DMS153 treated with DMSO at 0.1 percent for 48 hours (cell line): ENCODE measurements around the gene YBX2.

ENCODE experiments used
- DNase-seq: peaks from one replicate; lab custom pipeline; 2025; ENCODE audit not compliant: unreplicated experiment; lab: John Stamatoyannopoulos, UW

Gene YBX2

DNA sequence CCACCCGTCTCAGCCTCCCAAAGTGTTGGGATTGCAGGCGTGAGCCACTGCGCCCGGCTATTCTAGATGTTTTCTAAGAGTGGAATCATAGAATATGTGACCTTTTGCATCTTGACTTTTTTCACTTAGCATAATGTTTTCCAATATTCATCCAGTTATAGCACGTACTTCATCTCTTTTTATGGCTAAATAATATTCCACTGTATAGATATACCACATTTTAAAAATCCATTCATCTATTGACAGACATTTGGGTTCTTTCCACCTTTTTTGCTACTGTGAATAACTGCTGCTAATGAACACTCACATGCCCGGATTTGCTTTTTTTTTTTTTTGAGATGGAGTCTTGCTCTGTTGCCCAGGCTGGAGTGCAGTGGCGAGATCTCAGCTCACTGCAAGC is 9.7 kb upstream of the YBX2 start:
- no peak for DNase-seq

GRCh38 chr17:7296189-7296861 is 1.9 kb upstream of the YBX2 start:
- peak; percentile 2 for DNase-seq

GRCh38 chr17:7295230-7296180 is 1.1 kb upstream of the YBX2 start:
- no peak for DNase-seq

GRCh38 chr17:7293816-7294613 is 424 bp downstream of the YBX2 start:
- DNase-seq: peak; percentile 15

DNA sequence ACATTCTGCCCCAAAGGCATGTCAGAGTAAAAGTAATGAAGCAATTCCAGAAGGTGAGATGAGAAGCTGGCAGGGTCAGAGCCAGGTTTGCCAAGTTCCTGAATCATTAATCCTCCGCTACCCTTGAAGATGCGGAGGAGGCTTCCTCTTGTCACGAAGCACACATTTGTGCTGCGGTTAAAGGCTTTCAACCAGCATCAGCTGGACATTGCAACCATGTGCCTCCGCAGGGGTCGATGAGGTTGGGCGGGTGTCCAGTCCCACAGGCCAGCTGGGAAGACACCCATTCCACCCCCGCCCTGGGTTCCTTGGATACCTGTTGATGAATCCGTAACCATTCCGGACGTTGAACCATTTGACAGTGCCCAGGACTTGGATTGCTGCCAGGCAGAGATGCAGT is 1.3 kb downstream of the YBX2 start:
- DNase-seq: no peak

DNA sequence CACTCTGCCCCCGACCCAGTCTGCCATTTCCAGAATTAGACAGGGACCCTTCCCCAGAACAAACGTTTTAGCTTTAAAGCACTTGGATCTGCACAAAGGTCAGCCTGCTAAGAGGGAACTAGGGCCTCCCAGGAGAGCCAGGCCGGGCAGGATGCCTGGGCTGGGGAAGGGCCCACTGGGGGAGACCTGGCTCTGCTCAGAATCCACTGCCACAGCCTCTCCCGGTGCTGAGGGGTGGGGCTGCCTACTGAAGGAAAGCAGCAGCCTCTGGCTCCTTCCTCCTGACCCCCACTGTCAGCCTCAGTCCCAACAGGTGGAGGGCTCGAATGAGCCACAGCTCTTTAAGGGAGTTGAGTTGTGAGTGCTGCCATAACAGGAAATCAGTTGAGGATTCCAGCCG is 1.7 kb downstream of the YBX2 start:
- DNase-seq: no peak

GRCh38 chr17:7292194-7292593 is 2.2 kb downstream of the YBX2 start:
- DNase-seq: no peak

- no peak for DNase-seq
Measured at GRCh38 chr17:7290685-7291084, 3.8 kb downstream of the YBX2 start.

DNA sequence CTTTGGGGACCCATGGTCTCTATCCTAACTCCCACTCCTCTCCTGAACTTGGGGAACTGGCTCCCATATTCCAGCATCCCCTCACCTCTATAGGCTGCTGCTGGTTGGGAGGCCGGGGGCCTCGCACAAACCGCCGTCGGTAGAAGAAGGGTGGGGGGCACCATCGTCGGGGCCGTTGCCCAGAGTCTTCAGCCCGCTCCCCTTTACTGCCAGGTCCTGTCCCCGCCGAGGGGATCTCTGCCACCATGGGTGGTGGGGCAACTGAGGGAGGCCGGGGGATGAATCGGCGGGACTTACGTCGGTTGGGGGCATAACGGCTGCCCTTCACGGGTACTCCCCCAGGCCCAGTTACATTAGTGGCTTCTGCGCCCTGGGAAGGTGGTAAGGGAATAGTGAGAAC is 4.3 kb downstream of the YBX2 start:
- no peak for DNase-seq

GRCh38 chr17:7289256-7290032 is 5.0 kb downstream of the YBX2 start:
- DNase-seq: no peak

DNA sequence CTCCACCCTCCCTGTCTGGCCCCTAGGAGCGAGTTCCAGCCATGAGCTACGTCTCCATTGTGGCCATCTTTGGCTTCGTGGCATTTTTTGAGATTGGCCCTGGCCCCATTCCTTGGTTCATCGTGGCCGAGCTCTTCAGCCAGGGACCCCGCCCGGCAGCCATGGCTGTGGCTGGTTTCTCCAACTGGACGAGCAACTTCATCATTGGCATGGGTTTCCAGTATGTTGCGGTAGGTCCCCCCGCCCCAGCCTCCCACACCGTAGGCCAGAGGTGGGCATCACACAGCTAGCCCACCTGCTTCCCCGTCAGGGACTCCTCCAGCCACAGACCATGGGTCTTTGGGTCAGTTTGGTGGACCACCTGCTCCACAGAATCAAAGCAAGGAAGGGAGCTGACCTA is 8.8 kb downstream of the YBX2 start:
- no peak for DNase-seq

- DNase-seq: no peak
Measured at GRCh38 chr17:7284911-7285310, 9.5 kb downstream of the YBX2 start.

DNA sequence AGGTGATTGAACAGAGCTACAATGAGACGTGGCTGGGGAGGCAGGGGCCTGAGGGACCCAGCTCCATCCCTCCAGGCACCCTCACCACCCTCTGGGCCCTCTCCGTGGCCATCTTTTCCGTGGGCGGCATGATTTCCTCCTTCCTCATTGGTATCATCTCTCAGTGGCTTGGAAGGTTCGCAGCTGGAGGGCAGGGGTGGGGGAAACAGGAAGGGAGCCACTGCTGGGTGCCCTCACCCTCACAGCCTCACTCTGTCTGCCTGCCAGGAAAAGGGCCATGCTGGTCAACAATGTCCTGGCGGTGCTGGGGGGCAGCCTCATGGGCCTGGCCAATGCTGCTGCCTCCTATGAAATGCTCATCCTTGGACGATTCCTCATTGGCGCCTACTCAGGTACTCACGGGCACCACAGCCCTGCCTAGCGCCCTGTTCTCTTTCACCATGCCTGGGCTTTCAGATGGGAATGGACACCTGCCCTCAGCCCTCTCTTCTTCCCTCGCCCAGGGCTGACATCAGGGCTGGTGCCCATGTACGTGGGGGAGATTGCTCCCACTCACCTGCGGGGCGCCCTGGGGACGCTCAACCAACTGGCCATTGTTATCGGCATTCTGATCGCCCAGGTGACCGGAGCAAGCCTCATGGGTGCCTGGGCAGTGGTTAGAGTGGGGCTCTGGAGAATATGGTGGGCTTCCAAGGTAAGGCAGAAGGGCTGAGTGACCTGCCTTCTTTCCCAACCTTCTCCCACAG is 10.8 kb downstream of the YBX2 start:
- DNase-seq: no peak

DNA sequence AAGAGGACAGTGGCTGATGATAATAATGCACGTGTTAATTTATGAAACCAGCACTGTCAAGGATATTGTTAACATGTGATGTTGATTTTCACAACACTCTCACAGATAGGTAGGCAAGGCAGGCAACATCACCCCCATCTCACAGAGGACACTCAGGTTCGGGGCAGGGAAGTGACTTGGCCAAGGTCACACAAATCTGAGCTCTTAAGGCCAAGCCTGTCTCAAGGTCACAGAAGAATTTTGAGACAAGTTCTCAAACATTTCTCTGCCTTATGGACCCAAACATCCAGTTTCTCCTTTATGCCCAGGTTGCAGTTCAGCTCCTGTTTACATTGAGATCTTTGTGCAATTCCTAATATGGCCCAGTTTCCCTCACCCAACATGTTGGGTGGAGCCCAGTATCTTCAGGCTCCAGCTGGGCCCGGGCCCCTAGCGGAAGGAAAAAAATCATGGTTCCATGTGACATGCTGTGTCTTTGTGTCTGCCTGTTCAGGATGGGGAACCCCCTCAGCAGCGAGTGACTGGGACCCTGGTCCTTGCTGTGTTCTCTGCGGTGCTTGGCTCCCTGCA is 11.6 kb downstream of the YBX2 start:
- no peak for DNase-seq

DNA sequence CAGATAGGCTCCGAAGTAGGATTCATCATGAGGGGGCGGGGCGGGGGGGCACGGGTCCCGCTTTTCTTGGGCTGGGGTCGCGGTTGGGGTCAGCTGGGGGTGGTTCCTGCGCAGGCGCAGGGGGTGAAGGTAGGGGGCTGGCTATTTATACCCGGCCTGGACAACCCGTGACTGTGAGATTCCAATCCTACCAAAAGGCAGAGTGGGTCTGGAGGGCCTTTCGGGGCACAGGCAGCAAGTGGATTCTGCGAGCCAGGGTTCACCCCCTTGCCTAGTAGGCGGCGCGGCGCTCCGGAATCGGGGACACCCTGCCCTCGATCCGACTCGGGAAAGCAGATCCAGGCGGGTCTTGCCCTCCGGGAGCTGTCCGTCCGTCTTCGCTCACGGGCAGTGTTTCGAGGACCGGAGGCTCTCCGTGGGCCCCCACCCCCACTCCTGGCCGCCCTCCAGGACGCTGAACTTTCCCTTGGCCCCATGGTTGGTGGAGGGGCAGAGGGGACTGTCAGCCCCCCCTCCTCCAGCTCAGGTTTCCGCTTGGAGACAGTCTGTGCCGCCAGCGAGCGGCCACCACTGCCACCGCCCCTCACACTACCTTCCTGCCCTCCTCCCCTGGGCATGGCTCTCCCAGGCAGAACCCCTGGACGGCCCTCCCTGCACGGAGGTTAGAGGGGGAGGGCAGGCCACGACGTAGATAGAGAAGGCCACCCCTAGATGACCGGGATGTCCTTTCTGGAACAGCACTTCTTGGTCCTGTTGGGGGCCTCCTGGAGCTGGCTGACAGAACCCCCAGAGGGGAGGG is 12.3 kb downstream of the YBX2 start:
- no peak for DNase-seq

DNA sequence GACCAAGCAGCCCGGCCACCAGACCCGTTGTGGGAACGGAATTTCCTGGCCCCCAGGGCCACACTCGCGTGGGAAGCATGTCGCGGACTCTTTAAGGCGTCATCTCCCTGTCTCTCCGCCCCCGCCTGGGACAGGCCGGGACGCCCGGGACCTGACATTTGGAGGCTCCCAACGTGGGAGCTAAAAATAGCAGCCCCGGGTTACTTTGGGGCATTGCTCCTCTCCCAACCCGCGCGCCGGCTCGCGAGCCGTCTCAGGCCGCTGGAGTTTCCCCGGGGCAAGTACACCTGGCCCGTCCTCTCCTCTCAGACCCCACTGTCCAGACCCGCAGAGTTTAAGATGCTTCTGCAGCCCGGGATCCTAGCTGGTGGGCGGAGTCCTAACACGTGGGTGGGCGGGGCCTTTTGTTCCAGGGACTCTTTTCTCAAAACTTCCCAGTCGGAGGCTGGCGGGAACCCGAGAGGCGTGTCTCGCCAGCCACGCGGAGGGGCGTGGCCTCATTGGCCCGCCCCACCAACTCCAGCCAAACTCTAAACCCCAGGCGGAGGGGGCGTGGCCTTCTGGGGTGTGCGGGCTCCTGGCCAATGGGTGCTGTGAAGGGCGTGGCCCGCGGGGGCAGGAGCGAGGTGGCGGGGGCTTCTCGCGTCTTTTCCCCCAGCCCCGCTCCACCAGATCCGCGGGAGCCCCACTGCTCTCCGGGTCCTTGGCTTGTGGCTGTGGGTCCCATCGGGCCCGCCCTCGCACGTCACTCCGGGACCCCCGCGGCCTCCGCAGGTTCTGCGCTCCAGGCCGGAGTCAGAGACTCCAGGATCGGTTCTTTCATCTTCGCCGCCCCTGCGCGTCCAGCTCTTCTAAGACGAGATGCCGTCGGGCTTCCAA is 13.1 kb downstream of the YBX2 start, which contains the start of gene SLC2A4:
SLC2A4 (plus strand) TSS at position 645 of the 879 bp plus-strand sequence; CDS start at position 862, 217 bp downstream.
- DNase-seq: peak; percentile 6

- peak; percentile 62 for DNase-seq
Measured at GRCh38 chr17:7280519-7281073, 13.8 kb downstream of the YBX2 start.
